HG02943 (cell line): ENCODE measurements around the gene BHMT2.

Experiments used
- ATAC-seq: cut with Tn5 transposase; IDR thresholded peaks from one replicate; pipeline ENCODE4 v1.9.1; 2021; ENCODE audit warnings: mild to moderate bottlenecking, low read depth, moderate library complexity; ENCODE audit not compliant: unreplicated experiment

BHMT2 gene

DNA sequence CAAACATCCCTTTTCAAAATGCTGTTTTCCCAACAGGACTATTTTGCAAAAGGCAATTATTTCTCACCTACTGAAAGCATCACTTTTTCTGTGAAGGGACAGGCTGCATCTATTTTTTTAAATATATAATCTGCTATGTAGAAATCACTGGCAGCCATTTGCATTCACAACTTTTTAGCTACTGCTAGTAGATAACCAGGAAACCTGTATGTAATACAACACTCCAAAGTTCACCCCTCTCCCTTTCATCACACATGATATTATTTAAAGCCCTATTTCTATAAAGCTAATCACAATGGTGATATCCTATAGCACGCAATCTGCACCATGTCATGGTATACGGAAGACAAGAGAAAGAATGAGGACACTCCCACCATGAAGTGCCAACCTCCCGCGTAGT is 9.9 kb upstream of the BHMT2 start:
- ATAC-seq: no peak

DNA sequence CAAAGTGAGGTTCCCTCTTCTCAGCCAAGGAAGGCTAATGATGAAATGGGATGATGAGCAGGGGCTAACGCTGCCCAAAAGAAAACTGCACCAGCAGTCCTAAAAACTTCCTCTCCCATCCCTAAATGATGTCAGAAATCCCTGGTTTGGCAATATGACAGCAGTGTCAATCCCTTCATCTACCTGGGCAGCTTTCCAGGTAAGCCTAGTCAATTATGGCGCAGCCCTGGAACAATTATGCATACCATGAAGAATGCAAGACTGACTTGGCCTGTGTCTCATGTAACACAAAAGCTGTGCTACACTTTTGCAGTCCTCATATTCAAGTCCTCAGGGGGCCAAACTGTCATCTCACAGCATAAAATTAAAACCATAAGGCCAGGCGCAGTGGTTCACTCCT is 7.1 kb upstream of the BHMT2 start:
- no peak for ATAC-seq

DNA sequence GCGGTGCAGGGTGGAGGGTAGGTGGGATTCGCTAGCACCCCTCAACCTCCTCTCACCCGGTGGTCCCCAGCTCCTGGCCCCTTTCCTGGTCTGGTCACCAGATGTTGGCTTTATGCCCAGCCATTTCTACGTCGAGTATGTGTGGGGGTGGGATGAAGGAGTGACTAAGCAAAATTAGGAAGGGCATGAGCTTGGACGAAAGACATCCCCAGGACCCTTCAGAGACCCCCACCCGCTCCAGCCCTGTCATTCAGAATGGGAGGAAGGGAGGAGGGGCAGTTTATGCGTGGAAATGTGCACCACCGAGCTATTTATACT is 742 bp downstream of the BHMT2 start:
- no peak for ATAC-seq

DNA sequence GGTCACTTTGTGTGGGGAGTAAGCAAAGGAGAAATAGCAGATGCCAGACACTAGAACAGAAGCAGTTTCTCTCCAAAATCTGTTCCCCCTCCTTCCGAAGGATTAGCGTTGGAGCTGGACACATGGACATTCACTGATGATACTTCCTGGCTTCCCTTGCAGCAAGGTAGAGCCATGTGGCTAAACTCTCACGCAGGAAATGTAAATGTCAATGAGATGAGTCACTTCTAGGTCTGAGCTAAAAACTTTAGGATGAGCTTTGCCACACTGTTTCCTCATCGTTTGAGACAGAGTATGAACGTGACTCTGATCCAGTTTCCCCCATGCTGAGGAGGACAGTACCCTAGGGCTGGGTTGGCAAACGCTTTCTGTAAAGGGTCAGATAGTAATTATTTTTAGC is 5.1 kb downstream of the BHMT2 start:
- ATAC-seq: no peak

DNA sequence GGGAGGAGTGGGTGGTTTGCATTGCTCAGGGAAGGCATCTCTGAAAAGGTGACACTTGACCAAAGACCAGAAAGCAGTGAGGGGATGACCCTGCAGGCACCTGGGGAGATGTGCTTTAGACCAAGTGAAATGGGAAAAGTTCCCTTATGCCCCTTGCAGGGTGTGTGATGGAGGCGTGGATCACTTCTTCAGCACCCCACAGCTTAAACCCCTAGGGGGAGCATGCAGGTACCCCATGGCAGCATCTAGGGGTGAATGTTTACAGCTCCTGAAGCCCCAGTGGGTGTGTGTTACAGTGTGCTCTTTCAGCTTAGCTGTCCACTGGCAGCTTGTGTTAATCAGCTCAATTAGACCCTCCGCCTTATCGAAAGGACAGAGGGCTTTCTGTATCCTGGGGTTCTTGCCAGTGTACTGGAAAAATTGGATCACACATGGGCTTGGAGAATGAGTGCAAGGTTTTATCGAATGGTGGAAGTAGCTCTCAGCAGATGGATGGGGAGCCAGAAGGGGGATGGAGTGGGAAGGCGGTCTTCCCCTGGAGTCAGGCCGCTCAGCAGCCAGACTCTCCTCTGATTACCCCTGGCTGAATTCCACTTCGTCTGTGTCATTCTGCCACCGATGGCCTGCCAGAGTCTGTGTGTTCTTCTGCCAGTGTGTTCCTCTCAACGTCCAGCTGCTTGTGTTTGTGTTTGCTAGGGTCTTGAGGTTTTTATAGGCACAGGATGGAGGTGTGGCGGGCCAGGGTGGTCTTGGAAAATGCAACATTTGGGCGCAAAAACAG is 6.3 kb downstream of the BHMT2 start:
- no peak for ATAC-seq

DNA sequence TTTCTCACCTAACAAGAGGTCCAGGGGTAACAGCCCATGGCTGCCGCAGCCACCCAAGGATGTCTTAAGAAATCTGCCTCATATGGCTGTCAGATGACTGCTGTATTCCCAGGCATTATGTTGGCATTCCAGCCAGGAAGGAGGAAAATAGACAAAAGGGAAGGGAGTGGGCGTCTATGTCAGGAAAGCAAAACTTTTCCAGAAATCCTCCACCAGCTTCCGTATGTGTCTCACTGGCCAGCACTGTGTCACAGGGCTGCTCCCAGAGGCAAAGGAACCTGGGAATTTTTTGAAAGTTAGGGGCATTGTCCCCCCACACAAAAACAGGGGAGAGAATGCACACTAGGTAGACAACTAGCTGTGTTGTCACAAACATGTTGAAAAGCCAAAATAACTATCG is 7.3 kb downstream of the BHMT2 start:
- no peak for ATAC-seq

DNA sequence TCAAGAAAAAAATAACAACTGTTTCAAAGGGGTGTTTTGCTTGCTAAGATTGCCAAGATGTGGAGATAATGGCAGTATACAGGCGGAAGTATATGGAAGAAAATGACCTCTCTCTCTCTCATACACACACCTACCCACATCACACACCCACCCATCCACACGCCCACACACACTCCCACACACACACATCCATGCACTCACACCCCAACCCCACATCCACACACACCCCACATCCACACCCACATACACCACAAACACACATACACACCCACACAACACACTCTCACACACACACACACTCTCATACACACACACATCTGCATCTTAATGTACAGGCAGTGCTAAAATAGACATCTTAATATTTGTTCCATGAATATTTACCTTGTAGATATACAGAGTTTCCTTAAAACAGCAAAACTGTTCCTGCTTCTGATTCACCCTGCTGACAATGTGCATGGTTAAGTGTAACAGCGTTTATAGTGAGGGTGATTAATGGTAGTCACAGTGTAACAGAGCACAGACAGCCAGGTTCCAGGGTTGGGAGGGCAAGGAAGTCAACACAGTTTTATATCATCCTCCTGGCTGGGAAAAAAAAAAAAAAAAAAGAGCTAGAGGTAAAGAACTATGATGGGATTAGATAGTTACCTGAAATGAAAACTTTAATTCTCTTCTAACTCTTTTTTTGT is 8.3 kb downstream of the BHMT2 start:
- no peak for ATAC-seq

DNA sequence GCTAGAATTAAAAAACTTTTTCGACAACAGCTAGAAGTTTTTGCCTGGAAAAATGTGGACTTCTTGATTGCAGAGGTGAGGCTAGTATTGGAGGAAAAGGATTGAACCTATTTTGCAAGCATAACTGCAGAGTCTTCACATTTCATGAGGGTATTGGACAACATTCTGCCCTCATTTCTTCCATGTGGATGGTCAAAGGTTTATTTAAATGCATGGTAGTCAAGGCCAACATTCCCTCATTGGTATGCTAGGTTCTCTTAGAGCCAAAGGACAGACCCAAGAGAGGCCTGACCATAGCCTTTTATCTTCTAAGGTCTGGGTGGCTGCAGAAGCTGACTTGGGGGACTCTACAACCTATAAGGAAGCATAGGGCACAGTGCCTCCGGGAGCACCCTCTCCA is 11.2 kb downstream of the BHMT2 start:
- no peak for ATAC-seq

DNA sequence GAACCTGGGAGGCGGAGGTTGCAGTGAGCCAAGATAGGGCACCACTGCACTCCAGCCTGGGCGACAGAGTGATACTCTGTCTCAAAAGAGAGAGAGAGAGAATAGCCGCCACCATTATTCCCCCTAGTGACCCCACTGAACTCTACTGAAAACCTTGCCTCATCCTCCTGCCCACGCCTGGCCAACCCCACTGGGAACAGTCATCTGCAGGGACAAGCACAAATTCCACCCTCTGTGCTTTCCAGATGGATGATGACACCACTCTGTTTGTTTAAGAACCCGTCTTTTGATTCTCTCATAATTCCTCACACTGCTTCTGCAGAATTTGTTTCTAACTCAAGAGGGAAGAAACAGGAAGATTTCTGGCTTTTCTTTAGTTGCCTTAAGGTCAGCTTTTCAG is 12.2 kb downstream of the BHMT2 start:
- ATAC-seq: no peak

DNA sequence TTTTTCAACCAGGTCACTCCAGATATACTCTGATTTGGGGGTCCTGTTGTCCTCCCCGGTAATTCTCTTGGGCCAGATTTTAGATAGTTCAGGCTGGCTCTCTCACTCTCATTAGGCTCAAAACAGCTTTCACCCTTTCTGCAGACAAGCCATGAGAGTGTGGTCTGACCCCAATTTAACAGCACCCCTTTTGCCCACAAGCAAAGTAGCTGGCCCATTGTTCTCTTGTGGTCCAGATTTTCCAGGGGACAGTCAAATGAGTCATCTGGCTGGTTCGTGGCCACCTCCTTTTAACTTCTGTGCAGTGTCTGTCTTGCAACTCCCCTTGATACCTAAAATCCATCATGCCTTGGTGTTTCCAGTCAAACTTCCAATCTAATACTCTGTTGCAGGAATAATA is 16.5 kb downstream of the BHMT2 start:
- ATAC-seq: no peak

DNA sequence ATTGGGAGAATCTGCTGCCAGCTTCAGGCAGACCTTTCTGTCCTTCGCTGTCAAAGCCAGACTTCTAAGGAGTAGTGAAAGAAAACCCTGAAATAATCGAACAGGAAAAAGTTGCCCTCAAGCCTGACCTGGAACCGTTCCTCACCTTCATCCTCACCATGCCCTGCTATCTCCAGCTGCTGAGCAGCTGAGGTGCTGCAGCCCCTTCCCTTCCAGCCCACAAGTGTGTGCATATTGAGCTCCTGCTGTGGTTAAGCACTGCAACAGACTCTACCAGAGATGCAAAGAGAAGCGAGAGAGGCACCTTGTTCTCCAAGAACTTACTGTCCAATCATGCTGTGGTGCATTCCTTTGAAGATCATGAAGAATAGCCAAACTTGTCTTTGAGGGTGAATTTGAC is 18.9 kb downstream of the BHMT2 start:
- no peak for ATAC-seq

DNA sequence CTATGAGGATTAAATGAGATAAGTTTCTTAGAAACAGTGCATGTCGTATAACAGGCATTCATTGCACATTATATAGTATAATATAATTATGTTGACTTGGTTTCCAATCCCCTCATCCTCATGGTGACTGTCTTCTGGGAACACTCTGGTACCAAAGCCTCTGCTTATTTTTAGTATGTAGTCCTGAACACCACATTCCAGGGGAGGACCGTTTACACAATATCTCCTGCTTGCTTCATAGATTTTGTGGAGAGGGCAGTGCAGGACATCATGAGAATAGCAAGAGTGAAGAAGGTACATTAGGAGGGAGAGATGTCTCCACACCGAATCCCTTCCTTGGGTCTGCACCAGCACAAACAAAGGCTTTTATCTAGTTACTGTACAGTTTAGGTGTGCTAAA is 21.5 kb downstream of the BHMT2 start:
- ATAC-seq: no peak

DNA sequence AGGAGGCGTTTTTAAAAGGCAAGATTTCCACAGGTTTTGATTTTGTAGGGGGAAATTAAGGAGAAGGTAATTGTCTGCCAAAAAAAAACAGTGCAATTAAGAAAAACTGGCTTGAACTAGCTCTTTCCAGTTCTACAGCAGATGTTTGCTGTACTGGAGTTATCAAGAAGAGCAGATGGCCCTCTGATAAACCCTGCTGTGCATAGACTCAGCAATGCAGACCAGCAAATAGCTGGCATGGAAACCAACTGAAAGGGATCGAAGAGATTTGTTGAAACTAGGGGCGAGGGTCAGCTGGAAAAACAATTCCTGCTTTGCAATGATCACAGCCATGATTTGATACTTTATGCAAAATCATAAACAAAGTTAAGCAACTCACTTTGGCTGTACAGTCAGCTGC is 24.2 kb downstream of the BHMT2 start:
- no peak for ATAC-seq

DNA sequence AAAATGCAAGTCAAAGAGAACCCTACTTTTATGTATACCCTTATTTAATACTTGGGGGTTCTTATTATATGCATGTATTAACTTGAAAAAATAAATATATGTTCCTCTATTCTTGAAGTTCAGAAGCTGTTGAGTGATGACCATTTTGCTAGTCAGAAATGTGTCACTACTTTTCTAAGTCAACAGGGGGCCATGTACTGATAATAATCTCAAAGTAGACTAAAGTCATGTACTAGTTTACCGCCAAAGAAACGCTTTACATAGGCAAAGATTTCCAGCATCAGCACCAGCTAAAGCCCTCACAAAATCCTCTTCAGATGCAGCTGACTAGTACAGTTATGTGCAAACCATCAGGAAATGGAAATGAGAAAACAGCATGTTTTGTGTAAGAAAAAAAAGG is 36.3 kb downstream of the BHMT2 start:
- no peak for ATAC-seq

DNA sequence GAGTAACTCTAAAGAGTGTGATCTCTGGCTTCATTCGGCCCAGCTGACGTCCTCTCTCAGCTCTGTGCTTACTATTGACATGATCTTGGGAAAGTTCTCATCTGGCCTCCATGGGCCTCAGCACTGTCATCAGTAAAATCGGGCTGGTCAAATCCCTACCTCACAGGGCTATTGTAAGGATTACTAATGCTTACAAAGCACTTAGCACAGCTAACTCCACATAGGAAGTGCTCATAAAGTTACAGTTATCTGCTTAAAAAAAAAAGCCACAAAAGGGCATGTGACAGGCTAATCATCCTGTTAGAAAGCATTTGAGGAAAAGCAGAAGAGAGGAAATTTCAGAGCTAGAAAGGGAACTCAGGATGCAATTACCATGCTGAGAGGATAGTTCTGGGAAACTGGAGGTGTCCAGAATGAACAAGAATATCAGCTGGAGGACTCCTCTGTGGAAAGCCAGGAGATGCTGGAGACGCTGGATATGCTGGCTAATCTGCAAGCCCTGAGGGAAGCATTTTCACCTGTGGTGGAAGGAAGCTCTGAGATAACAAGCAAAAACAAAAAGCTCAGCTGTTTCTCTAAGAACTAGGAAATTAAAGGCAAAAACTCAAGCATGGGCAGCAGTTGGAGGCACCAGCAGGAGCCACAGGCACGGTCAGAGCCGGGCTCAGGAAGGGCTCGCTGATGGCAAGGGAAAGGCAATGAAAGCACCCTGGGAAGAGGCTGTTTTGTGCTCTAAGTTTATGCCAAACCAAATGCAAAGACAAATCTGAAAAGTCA is 37.6 kb downstream of the BHMT2 start:
- ATAC-seq: no peak

DNA sequence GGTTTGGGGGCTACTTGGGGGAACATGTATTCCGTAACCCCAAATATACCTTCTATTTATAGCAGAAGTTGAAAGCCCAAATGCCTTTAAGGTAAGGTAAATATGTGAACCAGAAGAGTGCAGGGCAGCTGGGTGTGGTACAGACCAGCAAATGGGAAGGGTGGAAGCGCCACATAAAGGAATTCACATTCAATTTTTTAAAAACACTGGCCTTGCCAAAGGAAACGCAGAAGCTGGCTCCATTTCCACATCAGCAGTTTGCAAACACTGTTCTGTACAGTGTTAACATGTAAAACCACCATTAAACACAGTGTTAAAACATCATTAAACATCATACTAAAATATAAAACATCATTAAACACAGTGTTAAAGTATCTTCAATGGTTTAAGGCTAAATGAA is 38.5 kb downstream of the BHMT2 start:
- no peak for ATAC-seq

DNA sequence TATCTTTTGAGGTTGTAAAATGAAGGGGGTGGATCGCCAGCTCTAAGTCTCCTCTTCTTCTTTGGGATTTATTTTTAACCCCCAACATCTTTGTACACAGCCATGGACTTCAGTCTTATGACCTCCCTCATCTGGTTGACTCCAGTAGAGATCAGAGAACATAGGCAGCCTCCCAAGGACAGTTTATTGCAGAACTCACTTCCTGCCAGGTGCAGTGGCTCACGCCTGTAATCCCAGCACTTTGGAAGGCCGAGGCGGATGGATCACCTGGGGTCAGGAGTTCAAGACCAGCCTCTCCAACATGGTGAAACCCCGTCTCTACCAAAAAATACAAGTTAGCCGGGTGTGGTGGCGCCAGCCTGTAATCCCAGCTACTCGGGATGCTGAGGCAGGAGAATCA is 39.2 kb downstream of the BHMT2 start:
- no peak for ATAC-seq

DNA sequence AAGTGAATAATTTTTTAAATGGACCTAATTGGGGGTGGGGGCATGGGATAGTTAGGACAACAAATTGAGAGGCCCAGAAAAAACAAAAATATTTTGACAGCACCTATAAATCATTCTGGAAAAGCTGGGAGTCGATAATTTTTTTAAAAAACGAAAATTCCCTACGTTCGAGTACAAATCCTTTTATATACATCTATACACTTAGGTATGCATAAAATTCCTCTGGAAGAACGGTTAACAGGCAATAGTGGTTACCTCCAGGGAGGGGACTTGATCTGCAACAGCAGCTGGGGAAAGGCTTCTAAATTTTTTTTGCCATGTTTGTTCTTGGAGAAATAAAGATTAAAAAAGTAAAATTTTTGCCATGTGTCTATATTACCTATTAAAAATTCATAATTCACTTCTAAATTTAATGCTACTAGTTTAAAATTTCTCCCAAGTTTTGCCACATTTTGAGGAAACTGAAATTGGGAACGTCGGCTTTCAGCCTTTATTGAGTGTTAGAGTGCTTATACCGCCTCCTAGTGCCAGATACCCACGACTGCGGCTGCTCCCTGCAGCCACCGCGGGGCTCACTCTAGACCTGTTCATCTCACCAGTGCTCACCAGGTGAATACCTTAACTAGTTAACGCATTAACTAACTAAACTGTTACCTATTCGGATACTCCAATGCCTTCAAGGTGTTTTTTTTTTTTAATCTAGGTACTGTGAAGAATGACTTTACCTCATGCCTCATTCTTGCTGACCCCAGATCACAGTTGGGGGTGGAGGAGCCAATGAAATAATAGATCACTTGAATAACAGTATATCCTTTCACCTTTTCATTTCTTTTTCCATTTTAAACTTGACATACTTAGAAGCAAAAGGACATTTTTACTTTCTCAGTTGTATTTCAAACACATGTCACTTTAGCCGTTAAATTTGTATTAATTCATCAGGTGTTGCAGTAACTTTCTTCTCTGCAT is 40.2 kb downstream of the BHMT2 start:
- ATAC-seq: no peak

DNA sequence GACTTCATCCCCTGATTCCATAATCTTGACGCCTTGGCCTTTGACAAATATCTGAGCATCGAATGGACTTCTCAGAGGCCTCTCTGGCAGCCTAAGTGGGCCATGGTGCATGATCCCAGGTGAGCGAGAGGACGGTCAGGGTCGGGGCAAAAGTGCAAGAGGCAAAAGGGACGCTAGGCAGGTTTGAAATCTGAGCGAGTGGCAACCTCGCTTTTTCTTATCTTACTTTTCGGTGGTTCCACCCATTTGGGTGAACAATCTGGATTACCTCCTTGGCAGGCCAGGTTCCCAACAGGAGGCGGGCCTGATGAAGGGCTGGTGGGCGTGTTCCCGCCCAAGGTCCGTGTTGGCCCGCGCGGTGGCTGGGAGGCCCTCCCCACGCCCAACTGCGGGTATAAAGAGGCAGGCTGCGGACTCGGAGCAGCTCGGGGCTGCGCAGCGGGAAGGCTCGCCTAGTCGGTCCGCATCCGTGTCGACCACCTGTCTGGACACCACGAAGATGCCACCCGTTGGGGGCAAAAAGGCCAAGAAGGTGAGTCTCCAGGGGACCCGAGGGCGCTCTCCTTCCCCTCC is 41.9 kb downstream of the BHMT2 start, which contains the start of gene BHMT:
Gene BHMT (plus strand): TSS at position 423 of the 573 bp plus-strand sequence. CDS start 77 bp downstream, at position 500.
- no peak for ATAC-seq
